Liver (tissue), 9 donors: Measurements from ENCODE around the gene CFAP69. TPM values are rescaled to one million over a fixed set of nuclear protein-coding genes. Genes with fewer than 3 reads are reported as not detected.

Source experiments
- DNase-seq: peaks from one replicate; pipeline ENCODE4 v3.0.0-alpha.2; 2017; ENCODE audit warnings: low spot score
- H3K27ac ChIP-seq, 2 donors: one replicate each; pipeline ENCODE4 v1.7.0; 2013; ENCODE audit warnings: inconsistent platforms in 2 of 2, low read length in 2 of 2, control low read depth in 1 of 2, low read depth in 1 of 2, mild to moderate bottlenecking in 1 of 2
- H3K27me3 ChIP-seq, 4 donors: one replicate each; pipeline versions ENCODE4 v1.6.1 to v1.7.0; 2013; ENCODE audit warnings: low read length in 3 of 4, inconsistent platforms in 1 of 4, mild to moderate bottlenecking in 1 of 4, moderate library complexity in 1 of 4; ENCODE audit not compliant: control insufficient read depth in 4 of 4, insufficient read depth in 4 of 4
- H3K36me3 ChIP-seq, 4 donors: one replicate each; pipeline versions ENCODE4 v1.6.1 to v1.7.0; 2013; ENCODE audit warnings: low read length in 3 of 4, mild to moderate bottlenecking in 3 of 4, low read depth in 1 of 4, moderate library complexity in 1 of 4; ENCODE audit not compliant: control insufficient read depth in 4 of 4, insufficient read depth in 3 of 4
- H3K4me1 ChIP-seq, 4 donors: one replicate each; pipeline versions ENCODE4 v1.6.1 to v1.7.0; 2013; ENCODE audit warnings: low read length in 3 of 4, mild to moderate bottlenecking in 3 of 4, moderate library complexity in 1 of 4; ENCODE audit not compliant: control insufficient read depth in 4 of 4, insufficient read depth in 4 of 4
- H3K4me3 ChIP-seq, 3 donors: one replicate each; pipeline versions ENCODE4 v1.6.1 to v1.7.0; 2013; ENCODE audit warnings: low read length in 3 of 3, control low read depth in 1 of 3, low read depth in 1 of 3, mild to moderate bottlenecking in 1 of 3
- H3K9ac ChIP-seq, 2 donors: one replicate each; pipeline ENCODE4 v1.7.0; 2013; ENCODE audit warnings: low read length in 2 of 2, mild to moderate bottlenecking in 2 of 2, moderate library complexity in 2 of 2, control low read depth in 1 of 2, low read depth in 1 of 2
- H3K9me3 ChIP-seq, 4 donors: one replicate each; pipeline versions ENCODE4 v1.6.1 to v1.7.0; 2013; ENCODE audit warnings: low read length in 3 of 4; ENCODE audit not compliant: control insufficient read depth in 4 of 4
- ATF3 ChIP-seq: IDR thresholded peaks from 2 replicates; pipeline ENCODE4 v1.6.1; 2016; ENCODE audit warnings: antibody characterized with exemption
- EGR1 ChIP-seq, 2 donors: IDR thresholded peaks; 2 replicates each; pipeline ENCODE4 v1.6.1; 2016 to 2018; ENCODE audit warnings: antibody characterized with exemption in 2 of 2, low read depth in 2 of 2
- FOXA2 ChIP-seq: IDR thresholded peaks from 2 replicates; pipeline ENCODE4 v1.6.1; 2016; ENCODE audit warnings: antibody characterized with exemption
- GABPA ChIP-seq, 2 donors: IDR thresholded peaks in 1 of 2; conservative IDR thresholded peaks in 1 of 2; 2 replicates each; pipeline ENCODE4 v1.6.1; 2016; ENCODE audit warnings: antibody characterized with exemption in 2 of 2, mild to moderate bottlenecking in 1 of 2, moderate library complexity in 1 of 2
- HNF4G ChIP-seq: IDR thresholded peaks from 2 replicates; pipeline ENCODE4 v1.6.1; 2016; ENCODE audit warnings: antibody characterized with exemption
- JUND ChIP-seq, 2 donors: IDR thresholded peaks; 2 replicates each; pipeline ENCODE4 v1.6.1; 2016; ENCODE audit warnings: antibody characterized with exemption in 2 of 2
- MAX ChIP-seq: IDR thresholded peaks from 2 replicates; pipeline ENCODE4 v1.6.1; 2016; ENCODE audit warnings: antibody characterized with exemption
- NR2F2 ChIP-seq: IDR thresholded peaks from 2 replicates; pipeline ENCODE4 v1.6.1; 2016; ENCODE audit warnings: antibody characterized with exemption
- RAD21 ChIP-seq, 2 donors: IDR thresholded peaks; 2 replicates each; pipeline ENCODE4 v1.6.1; 2016; ENCODE audit warnings: antibody characterized with exemption in 2 of 2, mild to moderate bottlenecking in 2 of 2
- REST ChIP-seq: IDR thresholded peaks from 2 replicates; pipeline ENCODE4 v1.6.1; 2016; ENCODE audit warnings: antibody characterized with exemption, mild to moderate bottlenecking
- RXRA ChIP-seq, 2 donors: IDR thresholded peaks; 2 replicates each; pipeline ENCODE4 v1.6.1; 2017 to 2018; ENCODE audit warnings: antibody characterized with exemption in 2 of 2, mild to moderate bottlenecking in 1 of 2
- SP1 ChIP-seq: IDR thresholded peaks from 2 replicates; pipeline ENCODE4 v1.6.1; 2018; ENCODE audit warnings: antibody characterized with exemption, mild to moderate bottlenecking
- TAF1 ChIP-seq: conservative IDR thresholded peaks from 2 replicates; pipeline ENCODE4 v1.6.1; 2016; ENCODE audit warnings: antibody characterized with exemption, mild to moderate bottlenecking
- ZBTB33 ChIP-seq: IDR thresholded peaks from 2 replicates; pipeline ENCODE4 v1.6.1; 2016; ENCODE audit warnings: antibody characterized with exemption
- WGBS: extraction: QIAGEN DNeasy Blood & Tissue Kit; methylation state at CpG from one replicate; pipeline ENCODE4 v1.1.7; 2013; 5-methylcytosine and 5-hydroxymethylcytosine counted together
- polyA plus RNA-seq, 2 donors: library from polyadenylated mRNA; stranded (reverse) in 1 of 2; unstranded in 1 of 2; fragments of 200-250 nt in 1 of 2; fragments of >200 nt in 1 of 2; fragmentation: Nextera tagmentation in 1 of 2; extraction: Ambion mirVana in 1 of 2; gene quantifications; one replicate each; pipeline versions ENCODE4 v1.2.1 to v1.2.3, GENCODE V29; 2013 to 2015
- total RNA-seq, 2 donors: library from RNA; depleted of rRNA; stranded (reverse); fragments of >200 nt; gene quantifications; one replicate each; pipeline ENCODE4 v1.2.3, GENCODE V29; 2014
- donor health status: healthy.
- donor health status: healthy.
- donor health status: healthy.
- donor health status: healthy.
- donor health status: healthy.

The CFAP69 gene
- total and polyA plus RNA-seq, 4 donors = 1.2 to 11.7 (median 4.1) TPM

- TF ChIP-seq GABPA (IDR thresholded peaks at IDR 0.05 in 1 of 2, conservative IDR thresholded peaks at IDR 0.05 in 1 of 2) = no peak
- no peak for TF ChIP-seq MAX
- TF ChIP-seq JUND (IDR thresholded peaks at IDR 0.05) = no peak
- no peak for TF ChIP-seq HNF4G
- no peak for TF ChIP-seq ATF3
- no peak for TF ChIP-seq SP1
These were observed 19.4 kb upstream of the CFAP69 start (continued) for GRCh38 chr7:90225601-90226000.

GRCh38 chr7:90227259-90227658 lies 17.7 kb upstream of the CFAP69 start:
- Histone ChIP-seq H3K27me3 (no peaks in the 10 kb centered on the region), H3K36me3 (no peaks in the 10 kb centered on the region), H3K27ac (no peak overlapping the region), H3K4me1 (peaks cover 0 to 2% (median under 1%) of the 10 kb centered on the region in 4 donors), H3K4me3 (no peak overlapping the region), H3K9ac (no peak overlapping the region), H3K9me3 (no peaks in the 10 kb centered on the region)
- WGBS = 78% methylated on average over 5 of the region's 5 CpGs
- TF ChIP-seq EGR1 (IDR thresholded peaks at IDR 0.05; ENCODE audit: low read depth in 2 of 2) (no peak), ATF3 (no peak), HNF4G (no peak), ZBTB33 (no peak), TAF1 (no peak)
- DNase-seq = no peak

- 29% methylated on average over 2 of the region's 2 CpGs for WGBS
- DNase-seq = no peak
- Histone ChIP-seq H3K27ac (no peak overlapping the region), H3K4me1 (peaks cover 0 to 2% (median under 1%) of the 10 kb centered on the region in 4 donors), H3K4me3 (no peak overlapping the region), H3K27me3 (no peaks in the 10 kb centered on the region), H3K9ac (no peak overlapping the region), H3K9me3 (no peaks in the 10 kb centered on the region), H3K36me3 (no peaks in the 10 kb centered on the region)
- no peak for TF ChIP-seq RAD21 (IDR thresholded peaks at IDR 0.05)
- no peak for TF ChIP-seq TAF1
- no peak for TF ChIP-seq NR2F2
- no peak for TF ChIP-seq FOXA2
These were observed 15.3 kb upstream of the CFAP69 start for GRCh38 chr7:90229682-90230081.

- Histone ChIP-seq H3K4me3 (no peak overlapping the region), H3K9ac (no peak overlapping the region), H3K27ac (no peak overlapping the region), H3K36me3 (no peaks in the 10 kb centered on the region), H3K4me1 (peaks cover 0 to 2% (median under 1%) of the 10 kb centered on the region in 4 donors), H3K27me3 (no peaks in the 10 kb centered on the region), H3K9me3 (no peaks in the 10 kb centered on the region)
- whole genome bisulfite sequencing = 88% methylated on average over 2 of the region's 2 CpGs
- TF ChIP-seq REST (no peak), HNF4G (no peak), EGR1 (IDR thresholded peaks at IDR 0.05; ENCODE audit: low read depth in 2 of 2) (no peak), ATF3 (no peak), MAX (no peak), RXRA (IDR thresholded peaks at IDR 0.05) (no peak)
- DNase-seq = no peak
These were observed 14.1 kb upstream of the CFAP69 start for GRCh38 chr7:90230834-90231233.
